Activated naive CD4-positive, alpha-beta T cell treated with anti-CD3 and anti-CD28 coated beads, Interleukin-2, amount 10 ng/mL, durations not matched to agents 7 days and 5 days (primary cell): ENCODE results near the gene ZBTB43.

ENCODE experiments used
- CTCF ChIA-PET: fragments of 350-600 bp; sonication (Branson Sonifier 250); formaldehyde crosslinking; loops from one replicate; lab custom pipeline; 2021; ENCODE audit warnings: antibody characterized with exemption; lab: Charles Lee
- DNase-seq: peaks from one replicate; pipeline ENCODE4 v3.0.0-alpha.2; 2020
- H3K27ac Mint-ChIP-seq: one replicate; pipeline ENCODE4 v1.8.0; 2021; ENCODE audit warnings: mild to moderate bottlenecking, moderate library complexity, mixed read lengths
- H3K27me3 Mint-ChIP-seq: one replicate; pipeline ENCODE4 v1.8.0; 2021; ENCODE audit warnings: mild to moderate bottlenecking, mixed read lengths
- H3K36me3 Mint-ChIP-seq: one replicate; pipeline ENCODE4 v1.8.0; 2021; ENCODE audit warnings: mixed read lengths
- H3K4me1 Mint-ChIP-seq: one replicate; pipeline ENCODE4 v1.8.0; 2021; ENCODE audit warnings: mixed read lengths
- H3K4me3 Mint-ChIP-seq: one replicate; pipeline ENCODE4 v1.8.0; 2021; ENCODE audit warnings: mild to moderate bottlenecking, moderate library complexity, mixed read lengths
- H3K9me3 Mint-ChIP-seq: one replicate; pipeline ENCODE4 v1.8.0; 2021; ENCODE audit warnings: mixed read lengths

The ZBTB43 gene

DNA sequence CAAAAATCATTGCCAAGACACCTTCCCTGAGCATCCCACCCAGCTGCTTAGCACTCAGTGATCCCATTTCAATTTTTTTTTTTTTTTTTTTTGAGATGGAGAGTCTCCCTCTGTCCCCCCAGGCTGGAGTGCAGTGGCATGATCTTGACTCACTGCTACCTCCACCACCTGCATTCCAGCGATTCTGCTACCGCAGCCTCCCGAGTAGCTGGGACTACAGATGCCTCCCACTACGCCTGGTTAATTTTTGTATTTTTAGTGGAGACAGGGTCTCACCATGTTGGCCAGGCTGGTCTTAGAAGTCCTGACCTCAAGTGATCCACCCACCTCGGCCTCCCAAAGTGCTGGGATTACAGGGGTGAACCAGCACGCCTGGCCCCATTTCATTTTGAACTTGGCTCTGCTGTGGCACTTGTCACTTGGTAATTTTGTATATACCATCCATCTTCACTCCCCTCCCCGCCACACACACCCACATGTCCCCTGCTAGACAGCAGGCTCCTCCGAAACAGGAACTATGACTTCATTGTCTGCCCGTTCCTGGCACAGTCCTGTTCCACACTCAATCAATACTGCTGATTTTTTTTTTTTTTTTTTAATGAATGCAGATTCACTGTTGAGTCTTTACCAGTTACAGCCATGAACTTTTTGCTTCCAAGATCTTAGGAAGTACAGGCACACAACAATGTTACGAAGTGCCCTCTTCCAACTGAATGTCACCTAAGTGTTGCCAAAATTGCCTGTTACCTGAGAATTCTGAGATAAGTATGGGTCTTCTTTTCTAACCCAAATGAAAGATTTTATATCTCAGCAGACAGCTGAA, 38.3 kb downstream of the ZBTB43 start:
- peaks cover 22% of the 10 kb centered on the region for H3K27me3 Mint-ChIP-seq
- peaks cover 3% of the 10 kb centered on the region for H3K36me3 Mint-ChIP-seq
- no peaks in the 10 kb centered on the region for H3K9me3 Mint-ChIP-seq
- no peaks in the 10 kb centered on the region for H3K4me1 Mint-ChIP-seq
- H3K4me3 Mint-ChIP-seq, result no peak overlapping the region
- no peak overlapping the region for H3K27ac Mint-ChIP-seq
- CTCF ChIA-PET, result interaction anchor here (0.7 to 1.3 kb wide), 2 partner anchors 16 to 59 kb away, joined by 3 read pairs; no protein-coding TSS in a partner anchor
- DNase-seq, result no peak

DNA sequence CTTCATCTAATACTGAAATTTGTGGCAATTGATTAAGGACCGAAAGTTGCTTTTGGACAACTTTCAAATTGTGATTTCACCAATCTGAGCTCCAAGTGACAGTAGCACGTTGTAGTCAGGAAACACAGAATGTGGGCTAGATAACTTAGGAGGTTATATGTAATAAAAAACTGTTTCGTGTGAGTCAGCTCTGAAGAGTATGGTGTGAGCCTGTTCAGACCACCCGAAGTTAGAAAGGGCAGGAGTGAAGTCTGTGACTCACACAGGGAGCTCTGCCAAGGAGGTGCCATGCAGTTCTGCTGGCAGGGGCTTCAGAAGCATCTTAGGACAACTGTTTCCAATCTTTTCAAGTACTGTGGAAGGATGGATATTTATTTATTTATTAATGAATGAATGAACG, 39.2 kb downstream of the ZBTB43 start:
- Mint-ChIP-seq H3K4me3 (no peak overlapping the region), H3K36me3 (peaks cover under 1% of the 10 kb centered on the region), H3K9me3 (no peaks in the 10 kb centered on the region), H3K27ac (no peak overlapping the region), H3K27me3 (peaks cover 31% of the 10 kb centered on the region), H3K4me1 (no peaks in the 10 kb centered on the region)
- no peak for DNase-seq
- CTCF ChIA-PET, result interaction anchor here (1.3 to 1.7 kb wide), 2 partner anchors 9 to 16 kb away, joined by 3 to 4 read pairs; no protein-coding TSS in a partner anchor

DNA sequence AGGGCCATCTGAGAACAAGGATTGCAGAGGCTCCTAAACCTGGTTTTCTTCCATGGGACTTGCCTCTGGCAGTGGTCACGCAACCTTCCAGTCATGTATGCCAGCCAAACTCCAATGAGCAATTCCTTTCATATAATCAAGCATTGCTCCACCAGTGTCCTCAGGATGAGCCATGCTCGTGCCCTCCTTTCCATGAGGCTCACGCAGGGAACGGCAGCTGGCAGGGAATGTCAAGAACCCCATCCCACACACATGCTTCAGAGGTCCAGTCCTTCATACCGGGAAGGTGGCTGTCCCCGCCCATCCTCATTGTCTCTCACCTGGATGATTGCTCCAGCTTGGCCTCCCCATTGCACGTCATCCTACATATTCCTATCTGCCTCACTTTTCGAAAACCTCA, 42.2 kb downstream of the ZBTB43 start:
- Mint-ChIP-seq H3K9me3 (no peaks in the 10 kb centered on the region), H3K27me3 (peaks cover 51% of the 10 kb centered on the region), H3K27ac (no peak overlapping the region), H3K36me3 (no peaks in the 10 kb centered on the region), H3K4me3 (no peak overlapping the region), H3K4me1 (no peaks in the 10 kb centered on the region)
- no peak for DNase-seq
- CTCF ChIA-PET, result no interaction called here

DNA sequence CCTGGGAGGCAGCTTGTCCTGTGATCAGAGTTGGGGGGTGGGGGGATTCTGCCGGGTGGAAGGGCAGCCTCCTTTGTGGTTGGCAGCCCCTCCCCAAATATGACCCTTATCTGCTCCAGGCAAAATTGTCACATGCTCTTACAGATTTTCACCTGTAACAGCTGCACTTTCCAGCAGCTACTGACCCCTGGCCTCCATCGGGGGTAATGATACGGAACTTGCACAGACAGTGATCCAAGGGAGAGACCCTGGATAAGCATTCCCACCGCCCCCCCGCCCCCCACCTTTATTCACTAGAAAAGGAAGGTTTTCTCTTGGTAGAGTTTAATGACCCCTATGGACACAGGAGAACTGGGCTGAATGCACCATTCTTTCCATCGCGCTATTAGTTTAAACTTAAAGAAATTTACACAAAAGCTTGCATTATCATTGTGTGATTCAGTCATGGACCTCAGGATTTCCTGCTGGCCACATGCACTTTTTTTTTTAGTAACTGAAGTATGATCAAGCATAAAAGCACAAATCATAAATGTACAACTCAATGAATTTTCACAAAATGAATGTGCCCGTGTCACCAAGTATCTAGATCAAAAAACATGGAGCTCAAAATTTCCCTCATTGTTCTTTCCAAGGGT, 44.9 kb downstream of the ZBTB43 start:
- Mint-ChIP-seq H3K27ac (no peak overlapping the region), H3K36me3 (no peaks in the 10 kb centered on the region), H3K4me1 (no peaks in the 10 kb centered on the region), H3K9me3 (no peaks in the 10 kb centered on the region), H3K4me3 (no peak overlapping the region), H3K27me3 (peaks cover 74% of the 10 kb centered on the region)
- no peak for DNase-seq
- CTCF ChIA-PET, result interaction anchor here (0.7 to 1.4 kb wide), 5 partner anchors 10 to 350 kb away, joined by 3 to 5 read pairs (median 3); partner anchors contain the start of gene ZBTB34

DNA sequence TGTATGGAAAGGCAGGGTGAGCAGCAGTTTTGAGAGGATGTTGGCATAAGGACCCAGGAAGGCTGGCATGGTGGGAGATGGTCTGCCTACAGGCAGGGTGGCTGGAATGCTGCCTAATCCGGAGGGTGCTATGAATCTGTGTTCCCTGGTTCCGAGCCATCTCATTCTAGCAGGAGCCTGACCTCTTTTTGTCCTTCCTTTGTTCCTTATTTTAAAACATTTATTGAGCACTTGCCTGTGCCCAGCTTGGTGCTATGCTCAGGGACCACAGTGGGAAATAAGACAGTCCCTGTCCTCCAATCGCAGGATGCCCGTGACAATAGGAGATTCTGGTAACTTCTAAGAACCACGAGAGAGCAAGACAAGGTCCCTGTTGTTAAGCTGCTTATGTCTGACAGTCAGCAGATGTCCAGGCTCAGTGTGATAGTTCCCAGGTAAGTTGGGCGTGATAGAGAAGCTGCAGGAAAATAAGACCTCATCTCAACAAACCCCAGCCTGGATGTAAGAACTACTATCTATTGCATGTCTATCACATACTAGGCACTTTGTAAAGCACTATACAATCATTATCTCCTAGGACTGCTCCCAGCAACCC, 46.5 kb downstream of the ZBTB43 start:
- peaks cover 87% of the 10 kb centered on the region for H3K27me3 Mint-ChIP-seq
- no peak for DNase-seq
- CTCF ChIA-PET, result no interaction called here
- no peak overlapping the region for H3K4me3 Mint-ChIP-seq
- H3K36me3 Mint-ChIP-seq, result no peaks in the 10 kb centered on the region
- no peak overlapping the region for H3K27ac Mint-ChIP-seq
- H3K9me3 Mint-ChIP-seq, result no peaks in the 10 kb centered on the region
- no peaks in the 10 kb centered on the region for H3K4me1 Mint-ChIP-seq

DNA sequence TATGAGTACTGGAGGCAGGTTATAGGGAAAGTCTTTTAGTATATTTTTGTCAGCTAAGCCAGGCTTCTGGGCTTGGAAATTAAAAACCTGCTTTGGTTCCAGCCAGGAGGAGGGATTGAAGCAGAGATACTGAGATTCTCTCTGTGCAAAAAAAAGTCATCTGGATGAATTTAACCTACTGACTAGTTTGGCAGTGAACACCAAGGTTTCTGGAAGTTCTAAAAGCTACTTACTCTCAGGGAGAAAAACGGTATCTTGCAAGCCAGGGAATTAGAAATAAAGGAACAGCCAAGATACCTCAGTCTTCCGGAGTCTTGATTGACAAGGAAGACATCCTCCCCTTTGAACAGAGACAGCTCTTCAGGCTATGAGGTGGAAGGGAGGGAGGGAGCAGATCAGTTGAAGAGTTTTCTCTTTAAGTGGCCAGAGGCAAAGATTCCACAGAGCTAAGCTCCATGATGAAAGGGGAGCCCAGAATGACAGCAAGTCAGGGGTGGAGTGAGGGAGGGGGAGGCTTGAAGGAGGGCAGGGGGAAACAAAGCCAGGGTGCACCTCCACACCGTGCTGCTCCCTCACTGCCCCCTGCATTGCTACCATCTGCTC, 47.3 kb downstream of the ZBTB43 start:
- CTCF ChIA-PET, result interaction anchor here (0.8 kb wide), 1 partner anchor 88 kb away, joined by 3 read pairs; no protein-coding TSS in a partner anchor
- peaks cover 86% of the 10 kb centered on the region for H3K27me3 Mint-ChIP-seq

DNA sequence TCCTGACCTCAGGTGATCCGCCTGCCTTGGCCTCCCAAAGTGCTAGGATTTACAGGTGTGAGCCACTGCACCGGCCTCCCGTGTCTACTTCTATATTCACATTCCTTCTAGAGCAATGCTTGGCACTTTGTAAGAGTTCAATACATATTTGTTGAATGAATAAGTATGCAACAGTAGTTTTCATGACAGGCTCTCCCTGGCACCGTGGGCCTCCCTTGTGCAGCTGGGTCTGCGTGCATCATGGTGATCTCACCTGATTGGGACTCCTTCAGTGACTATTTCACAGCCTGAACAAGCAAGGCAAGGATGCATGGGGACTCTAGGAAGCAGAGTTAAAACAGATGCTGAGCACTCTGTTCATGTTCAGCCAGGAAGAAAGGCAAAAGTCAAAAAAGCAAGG, 48.8 kb downstream of the ZBTB43 start:
- no peaks in the 10 kb centered on the region for H3K9me3 Mint-ChIP-seq
- no peak overlapping the region for H3K4me3 Mint-ChIP-seq
- no peaks in the 10 kb centered on the region for H3K36me3 Mint-ChIP-seq
- peaks cover 2% of the 10 kb centered on the region for H3K4me1 Mint-ChIP-seq
- CTCF ChIA-PET, result no interaction called here
- H3K27ac Mint-ChIP-seq, result no peak overlapping the region
- H3K27me3 Mint-ChIP-seq, result peaks cover 85% of the 10 kb centered on the region
- no peak for DNase-seq

More for the DNA sequence above, 47.3 kb downstream of the ZBTB43 start:
- Mint-ChIP-seq H3K4me1 (no peaks in the 10 kb centered on the region), H3K9me3 (no peaks in the 10 kb centered on the region), H3K4me3 (no peak overlapping the region), H3K27ac (no peak overlapping the region), H3K36me3 (no peaks in the 10 kb centered on the region)
- no peak for DNase-seq

DNA sequence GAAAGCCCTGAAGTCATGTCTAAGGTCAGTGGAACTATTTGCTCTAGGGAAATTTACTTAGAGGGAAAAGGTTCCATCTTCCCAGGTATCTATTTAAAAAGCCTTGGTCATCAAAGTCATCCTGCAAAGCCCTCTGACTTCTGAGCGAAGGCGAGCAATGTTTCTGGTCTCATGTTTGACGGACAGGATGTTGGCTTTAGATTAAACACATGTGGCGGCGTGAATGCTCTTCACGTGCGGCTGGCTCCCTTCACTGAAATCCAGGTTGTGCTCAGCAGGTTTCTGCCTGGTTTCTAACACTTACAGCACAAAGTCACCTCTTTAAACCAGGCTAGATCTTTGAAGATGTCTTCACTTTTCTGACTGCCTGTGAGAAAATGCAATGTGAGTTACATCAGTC, 49.9 kb downstream of the ZBTB43 start:
- no peak for DNase-seq
- Mint-ChIP-seq H3K27ac (no peak overlapping the region), H3K4me1 (peaks cover 6% of the 10 kb centered on the region), H3K36me3 (no peaks in the 10 kb centered on the region), H3K27me3 (peaks cover 85% of the 10 kb centered on the region), H3K4me3 (no peak overlapping the region), H3K9me3 (no peaks in the 10 kb centered on the region)
- CTCF ChIA-PET, result no interaction called here

DNA sequence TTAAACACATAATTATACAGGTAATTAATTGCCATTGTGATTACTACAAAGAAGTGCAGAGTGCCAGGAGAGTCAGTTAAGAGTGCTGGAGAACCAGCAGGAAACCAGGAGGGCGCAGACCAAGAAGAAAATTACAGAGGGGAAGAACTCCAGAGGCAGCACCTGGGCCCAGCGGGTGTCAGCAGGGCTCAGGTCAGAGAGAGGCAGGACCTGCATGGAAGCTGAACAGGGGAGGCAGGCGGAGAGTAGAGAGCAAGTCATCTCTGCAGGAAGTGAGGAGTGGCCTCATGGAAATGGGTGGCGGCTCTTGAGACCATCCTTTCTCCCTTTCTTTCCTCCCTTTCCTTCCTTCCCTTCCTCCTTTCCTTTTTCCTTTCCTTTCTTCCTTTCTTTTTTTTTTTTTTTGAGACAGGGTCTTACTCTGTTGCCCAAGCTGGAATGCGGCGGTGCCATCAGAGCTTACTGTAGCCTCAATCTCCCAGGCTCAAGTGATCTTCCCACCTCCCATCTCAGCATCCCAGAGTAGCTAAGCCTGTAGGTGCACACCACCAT, 51.6 kb downstream of the ZBTB43 start:
- CTCF ChIA-PET, result interaction anchor here (0.9 kb wide), 1 partner anchor 51 kb away, joined by 3 read pairs; no protein-coding TSS in a partner anchor
- Mint-ChIP-seq H3K27ac (no peak overlapping the region), H3K27me3 (peaks cover 79% of the 10 kb centered on the region)

DNA sequence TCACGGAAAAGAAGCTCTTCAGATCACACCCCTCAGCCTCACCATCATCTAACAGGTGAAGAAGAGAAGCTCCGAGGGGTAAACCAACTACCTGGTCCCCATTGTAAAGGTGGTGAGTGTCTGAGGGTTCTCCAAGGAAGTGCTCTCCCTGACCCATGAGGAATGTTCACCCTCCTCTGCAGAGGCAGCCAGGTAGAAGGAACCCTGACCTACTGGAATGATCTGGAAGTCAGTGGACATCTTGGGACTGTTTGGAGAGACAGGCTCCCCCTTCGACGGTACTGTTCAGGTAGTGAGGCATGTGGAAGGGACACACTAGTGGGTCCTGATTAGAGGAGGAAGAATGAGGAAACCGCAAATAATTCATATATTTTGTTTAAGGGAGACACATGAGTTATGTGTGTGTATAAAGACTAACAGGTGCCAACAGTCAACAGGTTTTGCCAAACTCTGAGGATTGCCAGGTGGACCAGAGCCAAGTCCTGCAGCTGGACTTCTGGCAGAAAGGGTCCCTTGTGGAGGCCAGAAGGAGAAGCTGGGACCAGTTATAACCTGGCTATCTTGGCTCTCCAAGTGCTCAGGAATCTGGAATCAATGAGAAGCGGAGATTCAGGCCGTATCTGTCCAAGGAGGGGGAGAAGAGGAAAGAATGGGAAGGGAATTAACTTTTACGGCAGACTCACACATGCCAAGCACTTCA, 52.6 kb downstream of the ZBTB43 start:
- no peaks in the 10 kb centered on the region for H3K36me3 Mint-ChIP-seq
- no peaks in the 10 kb centered on the region for H3K9me3 Mint-ChIP-seq
- CTCF ChIA-PET, result no interaction called here
- DNase-seq, result no peak
- H3K27ac Mint-ChIP-seq, result no peak overlapping the region
- peaks cover 69% of the 10 kb centered on the region for H3K27me3 Mint-ChIP-seq
- H3K4me3 Mint-ChIP-seq, result no peak overlapping the region
- H3K4me1 Mint-ChIP-seq, result peaks cover 17% of the 10 kb centered on the region

More for the DNA sequence above, 51.6 kb downstream of the ZBTB43 start:
- no peak overlapping the region for H3K4me3 Mint-ChIP-seq
- H3K9me3 Mint-ChIP-seq, result no peaks in the 10 kb centered on the region
- H3K4me1 Mint-ChIP-seq, result peaks cover 7% of the 10 kb centered on the region
- no peak for DNase-seq
- H3K36me3 Mint-ChIP-seq, result no peaks in the 10 kb centered on the region

DNA sequence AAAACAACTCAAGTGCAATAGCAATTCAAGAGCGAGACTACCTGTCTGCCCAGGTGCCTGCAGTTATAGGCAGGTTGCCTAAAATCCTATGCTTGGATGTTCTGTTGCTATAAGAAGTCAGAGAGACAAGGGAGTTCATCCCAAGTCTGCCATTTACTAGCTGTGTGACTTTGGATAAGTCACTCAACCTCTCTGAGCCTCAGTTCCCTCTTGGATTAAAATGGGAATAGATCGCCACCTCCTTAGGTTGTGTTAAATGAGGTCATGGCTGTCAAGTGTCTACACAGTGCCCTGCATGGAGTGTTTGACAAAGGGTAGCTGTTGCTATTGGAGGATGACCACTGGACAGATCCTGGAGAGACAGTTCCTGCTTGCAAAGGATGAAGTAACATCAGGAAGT, 54.3 kb downstream of the ZBTB43 start:
- Mint-ChIP-seq H3K4me1 (peaks cover 27% of the 10 kb centered on the region), H3K9me3 (no peaks in the 10 kb centered on the region)

DNA sequence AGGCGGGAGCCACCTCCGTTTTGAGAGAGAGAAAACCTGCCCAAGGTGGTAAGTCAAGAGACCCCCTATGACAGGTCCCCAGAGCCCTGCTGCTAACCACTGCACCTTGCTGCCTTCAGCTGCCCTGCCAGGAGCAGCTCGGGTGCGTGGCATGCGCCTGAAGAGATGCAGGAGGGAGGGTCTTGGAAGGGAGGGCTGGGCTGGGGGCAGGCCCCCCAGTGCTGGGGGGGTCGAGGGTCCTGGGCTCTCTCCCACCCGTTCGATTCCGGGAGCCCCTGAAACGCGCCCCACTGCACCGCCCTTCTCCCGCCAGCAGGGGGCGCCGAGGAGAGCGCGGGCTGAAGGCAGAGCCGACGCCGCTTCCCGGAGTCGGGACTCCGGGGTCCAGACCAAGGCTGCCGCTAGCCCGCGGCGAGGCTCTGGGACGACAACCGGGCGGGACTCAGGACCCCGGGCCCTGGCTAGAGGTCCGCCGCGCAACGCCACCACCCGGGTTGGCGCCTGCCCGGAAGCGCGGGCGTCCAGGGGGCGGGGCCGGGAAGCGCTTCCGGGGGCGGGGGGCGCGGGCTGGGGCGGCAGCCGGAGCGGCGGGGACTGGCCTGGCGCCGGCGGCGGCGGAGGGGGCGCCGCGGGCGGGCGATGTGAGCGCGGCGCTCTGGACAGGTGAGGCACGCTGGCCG, 55.4 kb downstream of the ZBTB43 start, which contains the start of gene ZBTB34:
ZBTB34 (plus strand) TSS at position 563 of the 680 bp plus-strand sequence. CDS start 18,761 bp downstream, outside the sequence.
- Mint-ChIP-seq H3K27ac (peak within 1 kb of the TSS; percentile 82), H3K9me3 (no peaks in the 10 kb centered on the region), H3K36me3 (peaks cover 10% of the 10 kb centered on the region), H3K27me3 (peaks cover 41% of the 10 kb centered on the region), H3K4me1 (peaks cover 27% of the 10 kb centered on the region), H3K4me3 (peak within 1 kb of the TSS; percentile 84)
- CTCF ChIA-PET, result interaction anchor here (0.7 to 1.9 kb wide), 5 partner anchors 9 to 55 kb away, joined by 3 to 7 read pairs (median 5); partner anchors contain the start of gene ZBTB43
- DNase-seq, result peak; percentile 79

More for the DNA sequence above, 54.3 kb downstream of the ZBTB43 start:
- DNase-seq, result no peak
- CTCF ChIA-PET, result interaction anchor here (0.6 to 1.9 kb wide), 6 partner anchors 9 to 346 kb away, joined by 3 to 7 read pairs (median 4); partner anchors contain the start of gene ZBTB43
- peaks cover 52% of the 10 kb centered on the region for H3K27me3 Mint-ChIP-seq
- peaks cover 3% of the 10 kb centered on the region for H3K36me3 Mint-ChIP-seq
- H3K27ac Mint-ChIP-seq, result no peak overlapping the region
- peak overlapping the region; percentile 78 for H3K4me3 Mint-ChIP-seq
